Urinary bladder (tissue), 4 donors: ENCODE data around the gene POR. TPM values are rescaled to one million over a fixed set of nuclear protein-coding genes. Genes with fewer than 3 reads are reported as not detected.
A peak's percentile ranks its signal among the peaks of the same experiment; 100 is the strongest.
"Not testable (repeated sequence)": the region's sequence is repeated elsewhere in the genome, so short reads cannot be mapped to it uniquely, and the experiment has no call there.

Experiments
- DNase-seq: peaks from one replicate; pipeline ENCODE4 v3.0.0-alpha.2; 2015; ENCODE audit errors: extremely low spot score
- H3K27ac ChIP-seq: one replicate; pipeline ENCODE4 v1.5.1; 2013; ENCODE audit warnings: low read depth, mild to moderate bottlenecking, moderate library complexity
- H3K36me3 ChIP-seq: one replicate; pipeline ENCODE4 v1.6.1; 2013; ENCODE audit warnings: mild to moderate bottlenecking, moderate library complexity; ENCODE audit not compliant: insufficient read depth
- H3K4me1 ChIP-seq: one replicate; pipeline ENCODE4 v1.6.1; 2013; ENCODE audit warnings: mild to moderate bottlenecking, moderate library complexity; ENCODE audit not compliant: insufficient read depth
- H3K4me3 ChIP-seq: one replicate; pipeline ENCODE4 v1.5.1; 2013; ENCODE audit warnings: low read depth, low read length
- WGBS: extraction: QIAGEN DNeasy Blood & Tissue Kit; methylation state at CpG from one replicate; pipeline ENCODE4 v1.1.7; 2013; 5-methylcytosine and 5-hydroxymethylcytosine counted together
- polyA plus RNA-seq: library from polyadenylated mRNA; stranded (reverse); fragments of 200-250 nt; gene quantifications from one replicate; pipeline ENCODE4 v1.2.3, GENCODE V29; 2013
- total RNA-seq: library from RNA; depleted of rRNA; stranded (reverse); fragments of >200 nt; gene quantifications from one replicate; pipeline ENCODE4 v1.2.3, GENCODE V29; 2014
- donor health status: healthy with polysubstance abuse.
- donor health status: healthy.

The POR gene
- total and polyA plus RNA-seq, 2 donors: 33.2 to 103 TPM

- Histone ChIP-seq H3K4me3 (peak within 1 kb of the TSS; percentile 69), H3K4me1 (no peaks in the 10 kb centered on the region), H3K27ac (peak within 1 kb of the TSS; percentile 75), H3K36me3 (peaks cover 2% of the 10 kb centered on the region)
- WGBS: under 1% methylated on average over 64 of the region's 65 CpGs
- DNase-seq: peak; percentile 84
Observed at GRCh38 chr7:75878769-75879611, 36.0 kb upstream of the POR start, which contains the start of gene RHBDD2. RHBDD2 (plus strand) TSS chr7:75879034; CDS start chr7:75879083, 49 bp downstream.

GRCh38 chr7:75879771-75880184, 35.2 kb upstream of the POR start:
- H3K27ac ChIP-seq: no peak overlapping the region
- H3K36me3 ChIP-seq: peaks cover 2% of the 10 kb centered on the region
- DNase-seq: no peak
- WGBS: 10% methylated on average over 8 of the region's 8 CpGs
- peak overlapping the region; percentile 69 for H3K4me3 ChIP-seq
- no peaks in the 10 kb centered on the region for H3K4me1 ChIP-seq

- 82% methylated on average over 4 of the region's 4 CpGs for WGBS
- Histone ChIP-seq H3K27ac (no peak overlapping the region), H3K4me1 (no peaks in the 10 kb centered on the region), H3K36me3 (peaks cover 6% of the 10 kb centered on the region), H3K4me3 (no peak overlapping the region)
- DNase-seq: no peak
Observed at GRCh38 chr7:75880242-75880641, 34.7 kb upstream of the POR start.

GRCh38 chr7:75881436-75882095, 33.4 kb upstream of the POR start:
- 81% methylated on average over 23 of the region's 23 CpGs for whole genome bisulfite sequencing
- no peak for DNase-seq

GRCh38 chr7:75883265-75883824, 31.6 kb upstream of the POR start:
- WGBS: 95% methylated on average over 13 of the region's 13 CpGs
- not testable (repeated sequence) for H3K27ac ChIP-seq, H3K36me3 ChIP-seq, H3K4me3 ChIP-seq, DNase-seq, H3K4me1 ChIP-seq

More at GRCh38 chr7:75881436-75882095, 33.4 kb upstream of the POR start:
- no peak overlapping the region for H3K4me3 ChIP-seq
- H3K36me3 ChIP-seq: peaks cover 6% of the 10 kb centered on the region
- H3K4me1 ChIP-seq: no peaks in the 10 kb centered on the region
- H3K27ac ChIP-seq: no peak overlapping the region

GRCh38 chr7:75884476-75884875, 30.5 kb upstream of the POR start:
- 90% methylated on average over 5 of the region's 5 CpGs for WGBS
- Histone ChIP-seq H3K36me3 (peaks cover 6% of the 10 kb centered on the region), H3K4me3 (no peak overlapping the region), H3K27ac (no peak overlapping the region), H3K4me1 (no peaks in the 10 kb centered on the region)
- DNase-seq: no peak

- Histone ChIP-seq H3K36me3 (peaks cover 6% of the 10 kb centered on the region), H3K4me3 (no peak overlapping the region), H3K27ac (no peak overlapping the region), H3K4me1 (no peaks in the 10 kb centered on the region)
- no peak for DNase-seq
- 61% methylated on average over 3 of the region's 3 CpGs for WGBS
Observed at GRCh38 chr7:75885036-75885435, 29.9 kb upstream of the POR start.

- no peak overlapping the region for H3K4me3 ChIP-seq
- no peaks in the 10 kb centered on the region for H3K4me1 ChIP-seq
- 95% methylated on average over 13 of the region's 13 CpGs for WGBS
- no peak overlapping the region for H3K27ac ChIP-seq
- DNase-seq: no peak
- H3K36me3 ChIP-seq: peaks cover 4% of the 10 kb centered on the region
Observed at GRCh38 chr7:75887669-75888369, 27.1 kb upstream of the POR start.

GRCh38 chr7:75888464-75889222, 26.3 kb upstream of the POR start:
- H3K4me1 ChIP-seq: no peaks in the 10 kb centered on the region
- 75% methylated on average over 23 of the region's 23 CpGs for WGBS
- H3K27ac ChIP-seq: no peak overlapping the region
- no peak overlapping the region for H3K4me3 ChIP-seq
- peaks cover 4% of the 10 kb centered on the region for H3K36me3 ChIP-seq
- no peak for DNase-seq

GRCh38 chr7:75889223-75889825, 25.6 kb upstream of the POR start:
- 86% methylated on average over 11 of the region's 11 CpGs for WGBS
- Histone ChIP-seq H3K27ac (no peak overlapping the region), H3K4me1 (no peaks in the 10 kb centered on the region), H3K4me3 (no peak overlapping the region), H3K36me3 (peaks cover 4% of the 10 kb centered on the region)
- DNase-seq: no peak

- Histone ChIP-seq H3K27ac (no peak overlapping the region), H3K36me3 (peaks cover 4% of the 10 kb centered on the region), H3K4me3 (no peak overlapping the region), H3K4me1 (no peaks in the 10 kb centered on the region)
- no peak for DNase-seq
- 74% methylated on average over 11 of the region's 11 CpGs for WGBS
Observed at GRCh38 chr7:75889826-75890225, 25.1 kb upstream of the POR start.

GRCh38 chr7:75891237-75891636, 23.7 kb upstream of the POR start:
- DNase-seq, H3K4me1 ChIP-seq, H3K36me3 ChIP-seq, H3K4me3 ChIP-seq, H3K27ac ChIP-seq: not testable (repeated sequence)
- WGBS: 71% methylated on average over 7 of the region's 7 CpGs
